DOHH2 (cell line): Measurements from ENCODE around the gene ADAMTS9.

Experiments used
- CTCF ChIP-seq: fragments of 200-600 bp; sonication (generic); IDR thresholded peaks from one replicate; pipeline ENCODE4 v1.5.1; 2014; ENCODE audit warnings: antibody characterized with exemption, mild to moderate bottlenecking, low read depth, low read length; ENCODE audit not compliant: poor library complexity, severe bottlenecking
- EZH2phosphoT487 ChIP-seq: fragments of 200-600 bp; sonication (generic); IDR thresholded peaks from 2 replicates; pipeline ENCODE4 v1.6.1; 2017; ENCODE audit warnings: borderline replicate concordance, mild to moderate bottlenecking, antibody characterized with exemption, low read length, moderate library complexity, mixed read lengths

DNA sequence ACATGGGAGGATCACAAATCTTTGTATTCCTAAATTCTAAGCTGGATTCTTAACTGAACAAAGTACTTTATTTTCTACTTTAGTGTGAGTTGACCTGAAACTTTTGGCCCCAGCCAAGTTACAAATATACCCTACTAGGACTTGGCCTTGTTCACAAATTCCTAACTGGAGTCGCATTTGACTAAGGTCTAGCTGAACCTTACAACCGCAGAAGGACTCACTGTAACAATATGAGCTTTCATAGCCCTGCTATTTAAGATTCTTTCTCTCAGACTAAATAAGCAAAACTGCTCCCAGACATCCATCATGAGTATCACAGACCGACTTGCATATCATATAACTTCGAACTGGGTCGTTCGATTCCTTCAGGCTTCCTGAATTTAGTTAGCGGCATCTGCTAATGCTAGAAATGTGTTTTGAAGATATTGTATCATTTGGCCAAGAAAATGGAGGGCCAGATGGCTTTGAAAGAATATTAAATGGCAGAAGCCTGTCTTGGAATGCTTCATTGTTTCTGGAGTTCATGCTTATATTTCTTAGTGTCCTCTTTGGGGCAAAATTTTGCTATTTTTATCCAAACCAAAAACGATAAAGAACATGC, 28.4 kb upstream of the ADAMTS9 start:
- TF ChIP-seq CTCF, result no peak
- no peak for TF ChIP-seq EZH2phosphoT487
